Neural cell (in vitro differentiated cells): ENCODE data around the gene DNMT3A. TPM values are rescaled to one million over a fixed set of nuclear protein-coding genes. Genes with fewer than 3 reads are reported as not detected.
"Not testable (repeated sequence)": the region's sequence is repeated elsewhere in the genome, so short reads cannot be mapped to it uniquely, and the experiment has no call there.

Source experiments
- H2AFZ ChIP-seq: fragments of 200-600, 300-800 bp; sonication (generic), shearing (Covaris generic); 2 replicates; pipeline ENCODE4 v1.6.0; 2014; ENCODE audit warnings: low read depth, mild to moderate bottlenecking, antibody characterized with exemption, low read length, moderate library complexity
- H3F3A ChIP-seq: fragments of 200-600 bp; shearing (Covaris generic); 2 replicates; pipeline ENCODE4 v1.6.1; 2016; ENCODE audit warnings: mild to moderate bottlenecking, moderate library complexity, mixed read lengths, antibody characterized with exemption, low read length; ENCODE audit not compliant: insufficient read depth, poor library complexity, severe bottlenecking
- H3K27ac ChIP-seq: fragments of 200-600, 300-800 bp; sonication (generic), shearing (Covaris generic); 2 replicates; pipeline ENCODE4 v1.5.1; 2014; ENCODE audit warnings: mild to moderate bottlenecking, low read length, moderate library complexity
- H3K27me3 ChIP-seq: fragments of 300-800, 200-600 bp; sonication (generic), shearing (Covaris generic); 2 replicates; pipeline ENCODE4 v1.6.0; 2014; ENCODE audit warnings: mild to moderate bottlenecking, low read depth, low read length, moderate library complexity; ENCODE audit not compliant: insufficient read depth
- H3K36me3 ChIP-seq: fragments of 300-800, 200-600 bp; sonication (generic), shearing (Covaris generic); 2 replicates; pipeline ENCODE4 v1.5.1; 2014; ENCODE audit warnings: mild to moderate bottlenecking, antibody characterized with exemption, low read length, moderate library complexity; ENCODE audit not compliant: insufficient read depth
- H3K4me2 ChIP-seq: fragments of 300-800, 200-600 bp; sonication (generic), shearing (Covaris generic); 2 replicates; pipeline ENCODE4 v1.6.0; 2014; ENCODE audit warnings: mild to moderate bottlenecking, low read length
- H3K4me3 ChIP-seq: fragments of 300-800, 200-600 bp; sonication (generic), shearing (Covaris generic); 2 replicates; pipeline ENCODE4 v1.5.1; 2014; ENCODE audit warnings: mild to moderate bottlenecking, low read length, moderate library complexity
- H3K79me2 ChIP-seq: fragments of 200-600 bp; shearing (Covaris generic); replicated peaks from 2 replicates; pipeline ENCODE4 v1.6.0; 2014; ENCODE audit warnings: mild to moderate bottlenecking, low read length, moderate library complexity; ENCODE audit not compliant: insufficient read depth
- H3K9ac ChIP-seq: fragments of 300-800, 200-600 bp; sonication (generic), shearing (Covaris generic); 2 replicates; pipeline ENCODE4 v1.6.1; 2016; ENCODE audit warnings: mild to moderate bottlenecking, low read length, mixed read lengths
- H3K9me2 ChIP-seq: fragments of 200-600 bp; shearing (Covaris generic); 2 replicates; pipeline ENCODE4 v1.6.1; 2016; ENCODE audit warnings: mild to moderate bottlenecking, low read length, mixed read lengths; ENCODE audit not compliant: insufficient read depth
- H3K9me3 ChIP-seq: fragments of 200-600, 300-800 bp; sonication (generic), shearing (Covaris generic); 2 replicates; pipeline ENCODE4 v1.6.1; 2016; ENCODE audit warnings: mild to moderate bottlenecking, mixed run types, low read length, moderate library complexity, mixed read lengths
- H4K20me1 ChIP-seq: fragments of 200-600 bp; shearing (Covaris generic); 2 replicates; pipeline ENCODE4 v1.6.1; 2016; ENCODE audit warnings: mild to moderate bottlenecking, mixed run types; ENCODE audit not compliant: insufficient read depth
- EP300 ChIP-seq: fragments of 450-650 bp; conservative IDR thresholded peaks from 2 replicates; pipeline ENCODE4 v1.6.1; 2014; ENCODE audit warnings: antibody characterized with exemption, mild to moderate bottlenecking, moderate library complexity; ENCODE audit not compliant: poor library complexity, severe bottlenecking
- EZH2 ChIP-seq: fragments of 200-600, 300-800 bp; shearing (Covaris generic), sonication (generic); IDR thresholded peaks from 2 replicates; pipeline ENCODE4 v1.6.1; 2014; ENCODE audit warnings: antibody characterized with exemption, low read length, borderline replicate concordance, mild to moderate bottlenecking; ENCODE audit not compliant: insufficient read depth, poor library complexity, severe bottlenecking
- MXI1 ChIP-seq: fragments of 450-650 bp; conservative IDR thresholded peaks from 2 replicates; pipeline ENCODE4 v1.6.1; 2014; ENCODE audit warnings: antibody characterized with exemption, mild to moderate bottlenecking; ENCODE audit not compliant: poor library complexity, severe bottlenecking
- POLR2AphosphoS5 ChIP-seq: IDR thresholded peaks from 2 replicates; pipeline ENCODE4 v1.6.1; 2012
- RAD21 ChIP-seq: fragments of 450-650 bp; conservative IDR thresholded peaks from 2 replicates; pipeline ENCODE4 v1.6.1; 2014; ENCODE audit warnings: antibody characterized with exemption, mild to moderate bottlenecking, moderate library complexity
- SMC3 ChIP-seq: fragments of 450-650 bp; conservative IDR thresholded peaks from 2 replicates; pipeline ENCODE4 v1.6.1; 2014; ENCODE audit warnings: antibody characterized with exemption, mild to moderate bottlenecking, moderate library complexity; ENCODE audit not compliant: poor library complexity
- TAF1 ChIP-seq: IDR thresholded peaks from 2 replicates; pipeline ENCODE4 v1.6.1; 2012; ENCODE audit warnings: low read depth
- polyA plus RNA-seq: library from polyadenylated mRNA; depleted of rRNA; stranded (reverse); fragments of >200 nt; gene quantifications from 2 replicates; pipeline ENCODE4 v1.2.3, GENCODE V29; 2014
- TF ChIP-seq, protein P1 (sequence below): IDR thresholded peaks from 2 replicates; pipeline ENCODE4 v1.6.1; 2012; ENCODE audit warnings: borderline replicate concordance
- TF ChIP-seq, protein P2 (sequence below): fragments of 450-650 bp; IDR thresholded peaks from 2 replicates; pipeline ENCODE4 v1.5.1; 2014; ENCODE audit warnings: antibody characterized with exemption, mild to moderate bottlenecking, moderate library complexity; ENCODE audit not compliant: poor library complexity, severe bottlenecking

The DNMT3A gene
- polyA plus RNA-seq, 1 donor from 2014 or later, result 33.0 TPM

DNA sequence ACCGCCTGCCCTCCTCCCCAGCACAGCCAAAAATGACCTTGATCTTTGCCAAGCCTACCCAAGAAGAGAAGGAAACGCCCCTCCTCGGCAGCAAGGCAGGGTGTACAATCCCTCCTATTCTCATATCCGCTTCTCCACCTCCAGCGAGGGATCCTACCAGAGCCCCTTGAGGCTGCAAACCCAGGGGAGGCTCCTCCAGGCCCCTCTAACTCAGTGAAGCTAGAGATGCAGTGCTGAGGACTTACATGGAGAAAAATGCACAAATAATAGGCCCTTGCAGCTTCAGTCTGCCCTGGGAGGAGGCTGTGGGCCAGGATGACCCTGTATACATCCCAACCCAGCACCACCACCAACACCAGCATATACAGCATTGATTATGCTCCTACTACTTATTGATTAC, 126.5 kb downstream of the DNMT3A start:
- no peaks in the 10 kb centered on the region for H3F3A ChIP-seq
- H4K20me1 ChIP-seq, result no peaks in the 10 kb centered on the region
- no peak overlapping the region for H2AFZ ChIP-seq
- no peaks in the 10 kb centered on the region for H3K27me3 ChIP-seq
- H3K9me3 ChIP-seq, result no peaks in the 10 kb centered on the region
- no peak overlapping the region for H3K4me3 ChIP-seq
- no peaks in the 10 kb centered on the region for H3K9me2 ChIP-seq
- no peaks in the 10 kb centered on the region for H3K79me2 ChIP-seq
- no peaks in the 10 kb centered on the region for H3K36me3 ChIP-seq
- H3K4me2 ChIP-seq, result no peak overlapping the region
- H3K27ac ChIP-seq, result no peak overlapping the region
- TF ChIP-seq RAD21, result no peak
- TF ChIP-seq POLR2AphosphoS5, result no peak
- TF ChIP-seq, protein P1, sequence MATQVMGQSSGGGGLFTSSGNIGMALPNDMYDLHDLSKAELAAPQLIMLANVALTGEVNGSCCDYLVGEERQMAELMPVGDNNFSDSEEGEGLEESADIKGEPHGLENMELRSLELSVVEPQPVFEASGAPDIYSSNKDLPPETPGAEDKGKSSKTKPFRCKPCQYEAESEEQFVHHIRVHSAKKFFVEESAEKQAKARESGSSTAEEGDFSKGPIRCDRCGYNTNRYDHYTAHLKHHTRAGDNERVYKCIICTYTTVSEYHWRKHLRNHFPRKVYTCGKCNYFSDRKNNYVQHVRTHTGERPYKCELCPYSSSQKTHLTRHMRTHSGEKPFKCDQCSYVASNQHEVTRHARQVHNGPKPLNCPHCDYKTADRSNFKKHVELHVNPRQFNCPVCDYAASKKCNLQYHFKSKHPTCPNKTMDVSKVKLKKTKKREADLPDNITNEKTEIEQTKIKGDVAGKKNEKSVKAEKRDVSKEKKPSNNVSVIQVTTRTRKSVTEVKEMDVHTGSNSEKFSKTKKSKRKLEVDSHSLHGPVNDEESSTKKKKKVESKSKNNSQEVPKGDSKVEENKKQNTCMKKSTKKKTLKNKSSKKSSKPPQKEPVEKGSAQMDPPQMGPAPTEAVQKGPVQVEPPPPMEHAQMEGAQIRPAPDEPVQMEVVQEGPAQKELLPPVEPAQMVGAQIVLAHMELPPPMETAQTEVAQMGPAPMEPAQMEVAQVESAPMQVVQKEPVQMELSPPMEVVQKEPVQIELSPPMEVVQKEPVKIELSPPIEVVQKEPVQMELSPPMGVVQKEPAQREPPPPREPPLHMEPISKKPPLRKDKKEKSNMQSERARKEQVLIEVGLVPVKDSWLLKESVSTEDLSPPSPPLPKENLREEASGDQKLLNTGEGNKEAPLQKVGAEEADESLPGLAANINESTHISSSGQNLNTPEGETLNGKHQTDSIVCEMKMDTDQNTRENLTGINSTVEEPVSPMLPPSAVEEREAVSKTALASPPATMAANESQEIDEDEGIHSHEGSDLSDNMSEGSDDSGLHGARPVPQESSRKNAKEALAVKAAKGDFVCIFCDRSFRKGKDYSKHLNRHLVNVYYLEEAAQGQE, result no peak
- TF ChIP-seq EZH2, result no peak
- TF ChIP-seq, protein P2, sequence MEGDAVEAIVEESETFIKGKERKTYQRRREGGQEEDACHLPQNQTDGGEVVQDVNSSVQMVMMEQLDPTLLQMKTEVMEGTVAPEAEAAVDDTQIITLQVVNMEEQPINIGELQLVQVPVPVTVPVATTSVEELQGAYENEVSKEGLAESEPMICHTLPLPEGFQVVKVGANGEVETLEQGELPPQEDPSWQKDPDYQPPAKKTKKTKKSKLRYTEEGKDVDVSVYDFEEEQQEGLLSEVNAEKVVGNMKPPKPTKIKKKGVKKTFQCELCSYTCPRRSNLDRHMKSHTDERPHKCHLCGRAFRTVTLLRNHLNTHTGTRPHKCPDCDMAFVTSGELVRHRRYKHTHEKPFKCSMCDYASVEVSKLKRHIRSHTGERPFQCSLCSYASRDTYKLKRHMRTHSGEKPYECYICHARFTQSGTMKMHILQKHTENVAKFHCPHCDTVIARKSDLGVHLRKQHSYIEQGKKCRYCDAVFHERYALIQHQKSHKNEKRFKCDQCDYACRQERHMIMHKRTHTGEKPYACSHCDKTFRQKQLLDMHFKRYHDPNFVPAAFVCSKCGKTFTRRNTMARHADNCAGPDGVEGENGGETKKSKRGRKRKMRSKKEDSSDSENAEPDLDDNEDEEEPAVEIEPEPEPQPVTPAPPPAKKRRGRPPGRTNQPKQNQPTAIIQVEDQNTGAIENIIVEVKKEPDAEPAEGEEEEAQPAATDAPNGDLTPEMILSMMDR, result no peak
- no peak for TF ChIP-seq SMC3
- no peak for TF ChIP-seq MXI1
- no peak for TF ChIP-seq EP300
- no peak for TF ChIP-seq TAF1
- no peak overlapping the region for H3K9ac ChIP-seq

DNA sequence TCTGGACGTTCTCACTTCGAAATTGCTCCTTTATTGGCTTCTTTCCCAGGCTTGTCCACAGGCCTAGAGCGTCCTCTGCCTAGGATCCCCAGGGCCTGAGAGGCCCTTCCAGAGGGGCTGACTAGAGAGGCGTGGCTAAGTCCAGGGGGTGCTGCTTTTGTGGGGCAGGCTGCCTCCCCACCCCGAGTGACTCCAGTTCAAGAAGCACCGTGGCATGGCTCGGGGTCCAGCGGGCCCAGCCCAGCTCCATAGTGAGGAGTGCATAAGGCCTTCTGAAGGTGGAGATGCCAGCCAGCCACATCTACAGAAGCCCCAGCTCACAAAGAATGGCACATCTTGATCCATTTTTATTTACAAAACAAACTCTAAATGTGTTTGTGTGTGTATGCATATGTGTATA, 128.5 kb downstream of the DNMT3A start:
- Histone ChIP-seq H3K36me3 (no peaks in the 10 kb centered on the region), H4K20me1 (no peaks in the 10 kb centered on the region), H3K27ac (no peak overlapping the region), H3K9me3 (no peaks in the 10 kb centered on the region), H3F3A (no peaks in the 10 kb centered on the region), H3K4me3 (no peak overlapping the region), H3K79me2 (no peaks in the 10 kb centered on the region), H3K27me3 (no peaks in the 10 kb centered on the region), H2AFZ (no peak overlapping the region), H3K9me2 (no peaks in the 10 kb centered on the region), H3K4me2 (no peak overlapping the region), H3K9ac (no peak overlapping the region)
- TF ChIP-seq SMC3 (no peak), POLR2AphosphoS5 (no peak), TAF1 (no peak), MXI1 (no peak), RAD21 (no peak)
- TF ChIP-seq, protein P2, result no peak
- TF ChIP-seq, protein P1, result no peak

DNA sequence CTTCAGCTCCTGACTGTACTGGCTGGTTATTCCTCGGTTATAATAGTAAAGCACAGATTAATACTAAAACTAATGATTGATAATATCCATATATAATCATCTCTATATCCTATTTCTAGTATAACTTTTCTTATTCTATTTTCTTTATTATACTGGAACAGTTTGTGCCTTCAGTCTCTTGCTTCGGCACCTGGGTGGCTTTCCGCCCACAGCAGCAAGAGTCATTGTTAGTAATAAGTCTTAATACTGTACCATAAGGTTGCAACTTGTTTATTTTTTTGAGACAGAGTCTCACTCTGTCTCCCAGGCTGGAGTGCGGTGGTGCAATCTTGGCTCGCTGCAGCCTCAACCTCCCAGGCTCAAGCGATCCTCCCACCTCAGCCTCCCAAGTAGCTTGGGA, 130.8 kb downstream of the DNMT3A start:
- not testable (repeated sequence) for H3K9me2 ChIP-seq, H3K27me3 ChIP-seq, H3K9ac ChIP-seq, H3K36me3 ChIP-seq, H3F3A ChIP-seq, H3K27ac ChIP-seq, H3K9me3 ChIP-seq, H3K79me2 ChIP-seq, H3K4me2 ChIP-seq, H2AFZ ChIP-seq, H4K20me1 ChIP-seq, H3K4me3 ChIP-seq
